GM21723 (cell line): Measurements from ENCODE around the gene NR0B1.

Experiments
- ATAC-seq: cut with Tn5 transposase; IDR thresholded peaks from one replicate; pipeline ENCODE4 v1.9.1; 2021; ENCODE audit warnings: mild to moderate bottlenecking, moderate library complexity; ENCODE audit not compliant: unreplicated experiment

The NR0B1 gene

DNA sequence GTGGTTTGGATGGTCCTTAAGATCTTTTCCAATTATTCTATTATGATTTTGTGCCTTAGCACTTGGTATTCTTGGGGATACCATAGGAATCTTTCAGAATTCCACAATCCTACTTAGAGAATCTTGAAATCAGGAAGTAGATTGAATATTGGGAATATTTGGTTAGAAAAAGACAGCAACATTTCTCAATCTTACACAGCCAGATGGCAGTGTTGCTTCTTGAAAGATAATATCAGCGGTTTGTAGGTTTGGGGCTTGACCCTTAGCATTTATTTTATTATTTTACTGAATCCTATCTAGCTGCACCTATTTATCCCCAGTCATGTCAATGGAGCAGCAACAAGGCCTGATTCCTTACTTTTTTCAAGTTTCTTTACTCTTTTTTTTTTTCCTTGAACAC lies 33.7 kb downstream of the NR0B1 start:
- ATAC-seq: no peak

DNA sequence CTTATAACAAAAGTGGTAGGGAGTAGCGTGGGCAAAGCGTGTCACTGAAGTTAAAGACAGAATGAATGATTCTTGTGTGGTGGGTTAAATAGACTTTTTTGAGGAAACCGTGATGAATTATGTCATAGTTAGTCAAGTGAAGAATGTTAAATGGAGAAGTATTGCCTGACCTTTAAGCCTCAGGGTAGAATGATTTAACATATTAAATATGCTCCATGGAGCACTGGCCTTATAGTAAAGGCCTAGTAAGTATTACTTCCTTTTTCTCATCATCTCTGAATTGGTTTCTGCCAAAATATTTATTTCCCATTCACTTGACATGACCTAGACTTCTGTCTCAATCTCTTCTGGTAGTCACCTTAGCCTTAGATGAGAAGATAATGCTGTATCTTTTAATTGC lies 38.6 kb downstream of the NR0B1 start:
- ATAC-seq: no peak

DNA sequence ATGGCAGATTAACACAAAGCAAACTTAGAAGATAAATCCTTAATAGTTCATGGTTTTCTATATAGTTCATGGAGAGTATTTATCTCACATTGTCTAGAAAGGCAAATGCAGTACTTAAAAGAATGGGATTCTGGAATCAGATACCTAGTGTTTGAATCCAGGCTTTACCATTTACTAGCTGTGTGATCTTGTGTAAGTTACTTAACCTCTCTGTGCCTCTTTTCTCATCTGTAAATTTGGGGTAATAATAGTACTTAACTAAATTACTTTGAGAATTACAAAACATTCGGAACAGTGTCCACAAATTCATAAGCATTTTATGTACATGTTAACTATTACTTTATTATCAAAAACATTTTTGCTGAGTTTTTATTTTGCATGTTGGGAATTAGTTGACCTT lies 46.4 kb downstream of the NR0B1 start:
- ATAC-seq: no peak

DNA sequence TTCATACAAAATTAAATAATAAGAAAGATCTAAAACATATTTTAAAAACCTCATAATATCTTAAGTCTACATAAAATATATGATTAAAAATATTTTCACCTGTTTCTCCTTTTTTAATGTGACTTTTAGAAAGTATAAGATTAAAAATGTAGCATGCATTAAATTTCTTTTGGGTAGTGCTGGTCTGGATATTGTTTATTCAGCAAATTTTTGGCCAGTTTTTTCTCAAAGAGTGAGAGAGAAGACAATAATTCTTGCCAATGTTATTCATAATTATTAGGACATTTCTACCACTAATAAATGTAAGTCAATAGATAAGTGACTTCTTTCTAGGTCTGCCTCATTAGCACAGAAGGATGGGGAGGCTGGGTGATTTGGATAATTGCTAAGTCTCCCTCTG lies 48.2 kb downstream of the NR0B1 start:
- ATAC-seq: no peak

DNA sequence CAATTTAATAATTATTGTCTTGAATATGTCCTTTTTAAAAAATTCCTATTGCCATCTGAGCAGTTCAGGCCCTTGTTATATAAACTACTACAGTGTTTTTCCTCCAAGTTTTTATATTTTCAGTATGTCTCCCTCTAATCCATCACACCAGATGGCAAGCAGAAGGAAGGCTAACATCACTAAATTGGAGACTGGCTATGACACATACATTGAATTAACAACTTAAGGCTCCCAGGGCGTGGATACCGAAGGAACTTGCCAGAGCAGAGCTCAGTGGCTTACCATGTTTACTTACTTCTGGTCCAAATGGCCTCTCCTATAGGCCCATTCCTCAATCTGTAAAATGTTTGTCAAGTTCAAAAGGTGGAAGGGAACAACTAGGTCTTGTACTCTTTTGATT lies 49.3 kb downstream of the NR0B1 start:
- ATAC-seq: no peak
